ENCODE measurements around the gene GABRG1.

The GABRG1 gene

DNA sequence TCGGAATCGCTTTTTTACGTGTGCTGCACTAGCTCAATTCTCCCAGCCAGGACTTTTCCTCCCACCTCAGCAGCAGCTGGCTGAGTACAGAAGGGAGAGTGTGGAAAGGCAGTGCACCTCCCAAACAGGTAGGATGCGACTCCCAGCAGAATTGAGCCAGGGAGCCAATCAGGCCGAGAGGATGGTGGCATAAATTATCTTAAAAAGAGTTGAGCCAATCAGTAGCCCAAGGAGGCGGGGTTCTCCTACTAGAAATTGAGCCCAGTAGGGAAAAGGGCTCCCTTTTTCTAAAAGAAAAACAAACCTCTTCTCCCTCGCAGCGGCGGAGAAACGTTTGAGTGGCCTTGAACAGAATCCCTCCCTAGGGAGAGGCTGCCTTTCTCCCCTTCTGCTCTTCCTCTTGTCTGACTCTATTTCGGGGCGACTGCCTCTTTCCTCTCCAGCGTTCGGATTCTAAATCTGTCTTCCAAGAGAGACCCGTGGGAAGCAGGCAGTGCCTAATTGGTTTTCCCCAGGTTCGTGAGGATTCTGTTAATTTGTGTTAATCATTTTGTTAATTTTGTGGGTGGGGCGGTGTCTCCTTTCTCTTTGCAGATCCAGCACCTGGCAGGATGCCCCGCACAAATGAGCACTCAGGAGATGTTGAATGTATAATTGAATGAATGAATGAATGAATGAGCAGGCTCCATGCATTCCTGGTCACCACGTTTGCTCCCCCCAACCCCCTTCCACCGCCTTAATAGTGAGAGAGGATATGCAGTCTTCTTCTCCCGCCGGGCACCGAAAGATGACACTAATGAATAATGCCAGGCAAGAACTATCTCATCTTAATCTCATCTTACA, at the start of gene GABRG1:
Gene GABRG1, minus strand, starts transcription at position 142 of the 843 bp plus-strand sequence. Its CDS starts 141 bp downstream, at position 1.
- DNase-seq (ENCODE audit: low spot score) = no peak

DNA sequence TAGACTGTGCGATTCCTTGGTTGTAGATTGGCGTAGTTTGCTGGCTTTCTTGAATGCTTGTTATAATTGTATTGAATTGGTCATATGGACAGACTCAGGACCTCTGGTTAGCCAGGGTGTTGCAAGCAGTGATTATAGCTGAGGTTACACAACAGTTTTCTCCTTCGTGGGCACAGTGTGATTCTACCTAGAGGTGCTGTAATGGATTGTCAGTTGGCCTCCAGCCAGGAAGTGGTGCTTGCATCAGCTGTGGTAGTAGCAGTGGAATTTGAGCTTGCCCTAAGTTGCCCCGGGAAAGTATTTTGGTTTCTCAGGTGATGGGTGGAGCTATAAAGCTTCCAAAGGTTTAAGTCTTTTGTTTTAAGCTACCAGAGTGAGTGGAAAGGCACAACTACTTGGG, 23.1 kb upstream of the GABRG1 start:
- no peak for DNase-seq (ENCODE audit: low spot score)

DNA sequence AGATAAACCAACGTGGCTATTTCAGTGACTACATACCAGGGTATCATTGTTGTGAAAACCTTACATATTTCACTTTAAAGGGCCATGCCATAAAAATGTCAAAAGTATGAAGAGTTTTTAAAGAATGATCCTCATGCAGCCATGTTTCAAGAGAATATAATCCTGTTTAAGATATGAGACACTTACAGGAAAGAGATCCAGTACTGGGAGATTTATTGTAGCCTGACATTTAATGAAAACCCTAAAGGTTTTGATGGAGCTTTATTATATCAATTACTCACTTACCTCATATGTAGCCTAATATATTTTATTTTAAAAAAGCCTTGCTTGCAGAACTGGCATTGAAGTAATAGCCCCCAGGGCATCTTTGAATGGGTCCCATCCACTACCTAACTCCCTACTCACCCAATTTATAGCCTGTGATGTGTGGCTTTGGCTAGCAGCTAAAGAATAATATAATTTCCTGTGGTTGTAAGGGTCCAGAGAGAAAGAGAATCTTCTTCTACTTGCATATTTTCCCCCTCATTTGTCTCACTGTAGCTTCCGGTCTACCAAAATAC, 7.7 kb upstream of the GABRG1 start:
- no peak for DNase-seq (ENCODE audit: low spot score)

DNA sequence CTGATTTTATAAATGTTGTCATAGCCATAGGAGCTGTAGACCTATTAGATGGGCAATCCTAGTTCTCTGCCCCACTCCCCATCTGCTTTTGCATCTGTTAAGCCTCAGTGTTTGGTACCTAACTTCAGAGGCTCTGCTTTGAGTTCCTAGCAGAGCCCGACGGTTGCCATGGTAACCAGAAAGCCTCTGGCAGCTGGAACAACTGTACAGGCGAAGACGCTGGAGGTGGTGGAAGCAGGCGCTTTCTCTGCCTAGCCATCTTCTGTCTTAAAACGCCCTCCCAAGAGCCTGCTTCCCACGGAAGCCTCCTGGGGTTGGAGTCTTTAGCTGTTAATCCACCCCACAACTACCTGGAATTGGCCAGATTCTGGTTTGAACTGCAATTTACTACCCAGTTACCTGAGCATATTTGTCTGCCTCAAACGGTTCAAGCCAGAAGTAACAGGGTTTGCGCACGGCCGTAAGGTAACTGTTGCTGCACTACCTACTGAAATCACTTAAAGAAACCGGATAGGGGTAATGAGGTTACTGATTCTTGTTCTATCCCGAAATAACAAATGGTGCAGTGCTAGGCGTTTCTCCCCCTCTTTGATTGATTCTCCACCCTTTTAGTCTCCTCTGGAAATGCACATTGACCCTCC, 1.0 kb upstream of the GABRG1 start:
- no peak for DNase-seq (ENCODE audit: low spot score)

DNA sequence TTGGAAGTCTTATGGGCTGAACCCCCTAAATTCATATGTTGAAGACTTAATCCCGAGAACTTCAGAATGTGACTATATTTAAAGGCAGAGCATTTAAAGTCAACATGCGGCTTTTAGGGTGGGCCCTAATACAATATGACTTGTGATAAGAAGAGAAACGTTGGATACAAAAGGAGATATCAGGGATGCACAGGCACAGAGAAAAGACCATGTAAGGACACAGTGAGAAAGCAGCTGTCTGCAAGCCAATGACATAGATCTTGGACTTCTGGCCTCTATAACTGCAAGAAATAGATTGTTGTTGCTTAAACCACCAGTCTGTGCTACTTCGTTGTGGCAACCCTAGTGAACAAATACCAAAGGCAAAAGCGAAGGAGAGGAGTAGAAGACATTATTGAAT, 42.2 kb downstream of the GABRG1 start:
- no peak for DNase-seq (ENCODE audit: low spot score)

DNA sequence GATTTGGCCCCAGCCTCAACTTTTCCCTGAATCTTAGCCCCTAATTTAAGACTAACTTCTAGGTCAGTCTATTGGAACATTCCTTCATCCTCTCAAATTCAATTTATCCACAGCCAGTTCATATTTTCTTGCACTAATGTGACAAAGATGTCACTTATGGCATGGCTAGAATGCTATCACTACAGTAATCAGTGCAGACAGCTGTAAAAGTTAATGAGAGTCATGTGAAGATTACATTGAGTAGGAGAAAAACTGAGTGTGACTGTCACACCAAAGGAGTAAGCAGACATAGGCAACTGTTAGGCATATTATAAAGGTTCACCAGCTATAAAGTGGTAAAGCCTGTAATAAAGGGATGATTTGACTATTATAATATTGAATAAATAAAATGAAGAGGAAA, 42.6 kb downstream of the GABRG1 start:
- DNase-seq (ENCODE audit: low spot score) = no peak

DNA sequence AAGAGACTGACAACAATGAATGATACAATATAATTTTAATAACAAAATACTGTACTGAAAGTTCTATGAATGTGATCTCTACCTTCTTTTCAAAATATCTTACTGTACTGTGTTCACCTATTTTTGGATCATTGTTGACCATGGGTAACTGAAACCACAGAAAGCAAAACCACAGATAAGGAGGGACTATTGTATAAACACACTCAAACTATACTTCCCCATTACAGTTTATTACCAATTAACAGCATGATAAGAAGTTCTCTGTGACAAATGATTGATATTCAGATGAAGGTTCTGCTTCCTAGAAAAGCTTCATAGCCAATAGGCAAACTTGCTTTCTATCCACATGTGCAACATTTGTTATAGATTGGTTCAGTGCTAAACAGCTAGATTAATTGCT, 50.1 kb downstream of the GABRG1 start:
- DNase-seq (ENCODE audit: low spot score) = no peak

DNA sequence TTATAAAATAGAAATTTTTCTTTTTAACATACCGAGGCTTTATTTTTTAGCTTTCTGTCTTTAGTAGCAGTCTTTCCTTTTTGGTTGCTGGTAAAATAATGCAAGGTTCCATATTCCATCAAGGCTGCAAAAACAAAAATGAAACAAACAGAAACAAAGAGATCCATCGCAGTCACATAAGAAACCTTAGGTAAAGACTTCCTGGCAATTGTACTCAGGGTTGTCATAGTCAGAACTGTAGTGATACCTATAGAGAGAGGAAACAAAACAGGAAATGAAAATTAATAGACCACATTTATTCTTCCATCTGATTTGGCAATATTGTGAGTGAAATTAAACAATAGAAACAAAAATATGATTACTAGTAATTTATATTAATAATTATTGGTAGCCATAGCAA, 72.5 kb downstream of the GABRG1 start:
- no peak for DNase-seq (ENCODE audit: low spot score)

DNA sequence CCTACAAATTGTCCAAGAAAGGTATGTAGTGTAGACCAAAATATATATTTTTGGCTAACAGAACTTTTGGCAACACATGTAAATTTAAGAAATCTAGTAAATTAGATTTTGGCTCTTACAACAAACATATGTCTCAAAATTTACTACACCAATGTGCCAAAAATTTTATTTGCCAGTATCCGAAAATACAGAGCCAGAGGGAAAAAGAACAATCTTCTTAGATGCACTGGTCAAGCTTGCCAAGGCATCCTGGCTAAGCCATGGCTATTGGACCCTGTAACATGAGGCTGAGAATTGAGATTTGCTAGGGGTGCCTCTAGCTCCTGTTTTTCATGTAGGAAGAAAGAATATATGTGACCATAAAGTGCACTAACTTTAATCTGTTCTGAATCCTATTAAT, 91.8 kb downstream of the GABRG1 start:
- DNase-seq (ENCODE audit: low spot score) = no peak

DNA sequence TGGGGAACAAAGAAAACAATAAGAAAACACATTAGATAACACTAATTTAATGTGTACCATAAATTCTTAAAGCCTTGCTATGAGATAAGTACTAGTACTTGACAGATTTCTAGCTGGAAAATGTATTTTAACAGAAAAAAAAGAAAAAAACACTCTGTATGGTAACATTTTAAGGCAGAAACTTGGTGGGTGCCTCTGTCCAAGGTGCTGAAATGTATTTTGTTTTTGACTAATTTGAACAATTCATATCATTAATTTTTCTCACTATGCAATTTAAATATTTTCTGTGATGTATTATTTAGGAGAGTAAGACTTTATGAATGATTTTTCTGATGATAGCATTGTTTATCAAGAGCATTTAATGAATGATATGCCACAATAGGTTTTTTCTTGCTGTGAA, 107.5 kb downstream of the GABRG1 start:
- DNase-seq (ENCODE audit: low spot score) = no peak

DNA sequence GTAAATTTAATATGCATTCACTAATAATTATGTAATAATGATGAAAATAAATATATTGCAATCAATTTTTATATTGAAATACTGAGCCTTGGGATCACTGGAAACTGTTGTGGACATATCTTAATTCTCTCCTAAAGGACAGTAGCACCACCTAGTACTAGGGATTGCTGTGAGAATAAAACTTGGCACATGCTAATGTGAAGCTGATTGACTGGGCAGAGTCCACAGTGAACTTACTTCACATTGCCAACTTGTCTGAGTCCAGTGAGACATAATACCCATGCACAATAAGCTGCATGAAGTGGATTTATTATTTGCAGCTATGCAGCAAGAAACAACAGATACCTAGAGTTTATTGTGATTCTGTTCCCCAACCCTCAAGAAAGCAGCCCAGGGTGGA, 131.1 kb downstream of the GABRG1 start:
- DNase-seq (ENCODE audit: low spot score) = no peak

DNA sequence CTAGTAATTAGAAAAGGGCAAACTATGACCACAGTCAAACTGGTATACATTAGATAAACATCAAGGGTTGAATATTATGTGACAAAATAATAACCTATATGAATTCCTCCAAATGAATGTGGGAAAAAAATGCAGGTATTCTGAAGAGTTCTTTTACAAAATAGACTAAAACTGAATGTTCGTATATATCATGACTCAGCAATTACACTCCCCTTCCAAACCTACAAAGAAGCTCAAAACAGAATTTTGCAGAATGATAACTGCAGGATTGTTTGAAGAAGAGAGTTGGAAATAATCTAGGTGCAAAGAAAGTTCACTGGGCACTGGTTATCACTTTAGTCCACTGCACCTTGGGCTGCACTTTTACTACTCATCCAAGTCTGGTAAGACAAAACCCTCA, 134.1 kb downstream of the GABRG1 start:
- DNase-seq (ENCODE audit: low spot score) = no peak

DNA sequence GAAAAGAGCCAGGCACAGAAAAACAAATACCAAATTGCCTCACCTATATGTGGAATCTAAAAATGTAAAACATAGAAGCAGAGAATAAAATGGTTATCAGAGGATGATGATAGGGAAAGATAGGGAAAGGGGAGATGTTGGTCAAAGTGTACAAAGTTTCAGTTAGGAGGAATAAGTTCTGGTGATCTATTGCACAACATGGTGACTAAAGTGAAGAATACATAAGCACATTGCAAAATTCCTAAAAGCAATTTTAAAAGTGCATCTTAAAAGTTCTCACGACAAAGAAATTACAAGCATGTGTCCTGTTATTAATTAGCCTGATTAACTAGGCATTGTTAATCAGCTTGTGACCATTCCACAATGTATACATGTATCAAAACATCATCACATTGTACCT, 136.0 kb downstream of the GABRG1 start:
- no peak for DNase-seq (ENCODE audit: low spot score)
